AG09309 (cell line): ENCODE results near the gene VWC2.
"Not testable (repeated sequence)": the region's sequence is repeated elsewhere in the genome, so short reads cannot be mapped to it uniquely, and the experiment has no call there.

Source experiments
- DNase-seq: peaks from one replicate; pipeline ENCODE4 v3.0.0-alpha.2; 2010; ENCODE audit warnings: low read depth
- H3K4me3 ChIP-seq: 2 replicates; pipeline ENCODE4 v1.5.1; 2011; ENCODE audit warnings: mild to moderate bottlenecking, low read depth, low read length, moderate library complexity; ENCODE audit not compliant: control insufficient read depth
- TF ChIP-seq, protein P1 (sequence below): IDR thresholded peaks from 2 replicates; pipeline ENCODE4 v1.5.1; 2011; ENCODE audit warnings: mild to moderate bottlenecking, low read depth, low read length, inconsistent platforms; ENCODE audit not compliant: insufficient read depth, control insufficient read depth; ENCODE audit errors: missing control alignments

The VWC2 gene

DNA sequence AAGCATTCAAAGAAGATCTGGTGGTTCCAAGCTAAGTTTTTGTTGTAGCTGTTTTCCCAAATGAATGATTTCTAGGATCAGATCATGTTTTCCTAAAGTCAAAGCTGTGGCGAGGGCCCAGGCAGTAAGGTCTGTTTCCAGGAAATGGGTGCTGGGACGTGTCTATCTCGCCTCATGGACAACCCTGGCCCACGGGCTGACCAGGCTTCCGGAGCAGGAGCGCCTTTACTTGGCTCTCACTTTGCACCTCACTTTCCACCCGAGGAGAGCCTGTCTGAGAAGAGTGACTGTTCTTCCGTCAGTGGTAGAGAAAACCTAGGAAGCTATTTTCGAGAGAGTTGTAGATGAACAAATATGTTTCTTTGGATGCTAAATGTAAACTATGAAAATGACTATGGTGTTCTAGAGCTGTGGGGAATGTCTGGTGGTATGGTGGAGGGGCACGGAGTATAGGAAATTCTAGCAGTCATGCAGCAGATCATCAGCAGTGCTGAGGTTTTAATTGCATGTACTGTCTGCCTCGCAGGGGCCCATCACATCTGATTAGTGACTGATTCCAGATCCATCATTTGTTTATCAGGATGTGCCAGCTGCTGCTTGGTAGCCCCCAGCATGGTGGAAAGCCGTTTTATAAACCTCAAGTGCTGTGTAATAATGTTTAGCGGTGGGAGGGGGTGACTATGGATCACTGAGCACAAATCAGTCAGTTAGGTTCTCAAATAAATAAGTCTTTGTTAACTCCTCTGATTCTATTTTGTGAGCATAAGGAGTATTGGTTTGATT lies 66.6 kb downstream of the VWC2 start:
- TF ChIP-seq, protein P1, sequence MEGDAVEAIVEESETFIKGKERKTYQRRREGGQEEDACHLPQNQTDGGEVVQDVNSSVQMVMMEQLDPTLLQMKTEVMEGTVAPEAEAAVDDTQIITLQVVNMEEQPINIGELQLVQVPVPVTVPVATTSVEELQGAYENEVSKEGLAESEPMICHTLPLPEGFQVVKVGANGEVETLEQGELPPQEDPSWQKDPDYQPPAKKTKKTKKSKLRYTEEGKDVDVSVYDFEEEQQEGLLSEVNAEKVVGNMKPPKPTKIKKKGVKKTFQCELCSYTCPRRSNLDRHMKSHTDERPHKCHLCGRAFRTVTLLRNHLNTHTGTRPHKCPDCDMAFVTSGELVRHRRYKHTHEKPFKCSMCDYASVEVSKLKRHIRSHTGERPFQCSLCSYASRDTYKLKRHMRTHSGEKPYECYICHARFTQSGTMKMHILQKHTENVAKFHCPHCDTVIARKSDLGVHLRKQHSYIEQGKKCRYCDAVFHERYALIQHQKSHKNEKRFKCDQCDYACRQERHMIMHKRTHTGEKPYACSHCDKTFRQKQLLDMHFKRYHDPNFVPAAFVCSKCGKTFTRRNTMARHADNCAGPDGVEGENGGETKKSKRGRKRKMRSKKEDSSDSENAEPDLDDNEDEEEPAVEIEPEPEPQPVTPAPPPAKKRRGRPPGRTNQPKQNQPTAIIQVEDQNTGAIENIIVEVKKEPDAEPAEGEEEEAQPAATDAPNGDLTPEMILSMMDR = no peak
- no peak overlapping the region for H3K4me3 ChIP-seq
- DNase-seq = no peak

DNA sequence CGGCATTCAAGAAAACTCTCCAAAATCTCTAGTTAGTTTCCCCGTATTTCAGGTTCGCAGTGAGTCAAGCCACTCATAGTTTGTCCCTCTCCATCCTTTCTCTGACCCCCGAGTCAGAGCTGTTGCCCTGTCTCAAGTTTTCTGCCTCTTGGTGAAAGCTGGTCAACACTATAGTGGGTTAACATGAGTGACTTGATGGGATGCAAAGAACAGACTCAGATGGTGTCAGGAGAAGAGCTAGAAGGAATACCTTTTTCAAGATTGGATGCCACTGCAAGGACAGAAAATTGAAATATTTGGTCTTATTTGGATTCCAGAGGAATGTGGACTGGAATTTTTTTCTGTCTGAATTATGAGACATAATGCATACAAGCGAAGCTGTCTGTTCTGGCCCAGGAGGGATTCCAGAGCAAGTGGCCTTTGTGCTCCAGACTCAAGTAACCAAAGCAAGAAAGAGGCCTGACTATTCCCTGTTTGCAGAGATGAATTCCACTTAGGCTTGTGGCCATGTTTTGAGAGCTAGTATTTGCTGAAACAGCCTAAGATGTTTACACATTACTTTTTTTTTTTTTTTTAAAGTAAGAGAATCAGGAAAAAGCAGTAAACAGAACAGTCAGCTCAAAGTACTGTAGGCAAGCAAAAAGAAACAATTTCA lies 67.4 kb downstream of the VWC2 start:
- TF ChIP-seq, protein P1 = no peak
- no peak overlapping the region for H3K4me3 ChIP-seq
- no peak for DNase-seq

DNA sequence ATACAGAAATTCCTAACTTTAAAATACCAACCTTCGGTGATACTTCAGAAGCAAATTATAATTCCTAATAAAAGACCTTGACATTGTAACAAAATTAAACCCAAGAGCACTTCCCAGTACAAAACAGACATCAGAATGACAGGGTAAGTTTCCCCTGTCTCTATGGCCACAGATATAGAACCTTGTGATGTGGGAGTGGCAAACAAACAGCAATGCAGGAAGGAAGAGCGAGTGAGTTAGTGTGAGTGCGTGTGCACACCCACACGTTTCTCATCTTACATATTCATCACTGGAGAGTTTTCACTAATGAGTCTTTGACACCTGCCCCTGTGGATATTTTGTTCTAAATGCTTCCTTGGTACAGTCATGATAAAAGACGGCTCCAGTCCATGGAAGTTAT lies 72.2 kb downstream of the VWC2 start:
- TF ChIP-seq, protein P1 = no peak
- no peak for DNase-seq
- H3K4me3 ChIP-seq = no peak overlapping the region

DNA sequence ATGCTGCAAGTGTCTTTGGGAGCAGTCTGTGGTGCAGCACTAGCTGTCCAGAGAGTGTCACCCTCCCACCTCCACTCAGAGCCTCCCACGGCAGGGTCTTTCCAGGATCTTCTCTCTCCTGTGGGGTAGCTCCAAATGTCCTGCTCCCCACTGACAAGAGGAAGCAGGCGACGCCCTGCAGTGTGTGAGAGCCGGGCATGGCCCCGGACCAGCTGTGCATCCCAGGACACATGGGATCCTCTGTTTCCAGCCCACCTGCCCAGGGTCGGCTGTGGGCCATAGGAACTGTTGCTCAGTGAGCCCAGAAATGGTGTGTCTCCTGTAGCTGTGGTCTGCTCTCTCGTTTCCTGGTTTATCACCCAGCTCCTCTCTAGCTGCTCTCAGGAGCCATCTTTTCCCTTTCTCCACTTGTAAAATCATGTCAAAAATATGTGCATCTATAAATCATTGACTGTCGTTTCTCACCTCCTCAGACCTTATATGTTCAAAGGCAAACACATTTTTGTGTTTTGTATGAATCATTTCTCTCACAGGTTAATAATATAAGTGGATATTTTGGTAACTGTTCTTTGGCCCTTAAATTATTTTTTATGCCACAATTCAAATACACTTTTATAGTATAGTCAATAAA lies 74.9 kb downstream of the VWC2 start:
- no peak for DNase-seq
- TF ChIP-seq, protein P1 = no peak
- H3K4me3 ChIP-seq = no peak overlapping the region

DNA sequence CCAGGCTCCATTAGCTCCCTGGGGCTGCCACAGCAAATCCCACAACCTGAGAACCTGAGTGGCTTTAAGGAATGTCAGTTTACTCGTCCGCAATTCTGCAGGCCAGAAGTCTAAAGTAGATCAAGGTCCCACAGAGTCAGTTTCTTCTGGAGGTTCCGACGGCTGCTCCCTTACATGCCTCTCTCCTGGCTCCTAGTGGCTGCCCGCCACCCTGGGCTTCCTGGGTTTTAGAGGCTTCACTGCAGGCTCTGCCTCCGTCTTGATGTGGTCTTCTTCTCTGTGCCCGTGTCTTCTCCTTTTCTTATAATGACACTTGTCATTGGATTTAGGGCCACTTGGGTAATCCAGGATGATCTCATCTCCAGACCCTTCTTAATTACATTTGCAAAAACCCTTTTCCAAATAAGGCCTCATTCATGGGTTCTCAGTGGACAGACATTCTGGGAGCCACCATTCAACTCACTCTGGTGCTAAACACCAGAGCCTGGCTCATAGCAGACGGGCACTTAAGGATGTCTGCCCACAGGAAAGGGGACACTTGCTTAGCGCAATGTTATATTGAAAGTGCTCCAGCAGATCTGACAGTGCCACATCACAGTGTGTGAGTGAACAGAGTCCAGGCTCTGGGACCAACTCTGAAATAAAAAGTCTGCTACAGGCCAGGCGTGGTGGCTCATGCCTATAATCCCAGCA lies 77.6 kb downstream of the VWC2 start:
- DNase-seq = no peak
- TF ChIP-seq, protein P1 = peak; percentile 3
- no peak overlapping the region for H3K4me3 ChIP-seq

DNA sequence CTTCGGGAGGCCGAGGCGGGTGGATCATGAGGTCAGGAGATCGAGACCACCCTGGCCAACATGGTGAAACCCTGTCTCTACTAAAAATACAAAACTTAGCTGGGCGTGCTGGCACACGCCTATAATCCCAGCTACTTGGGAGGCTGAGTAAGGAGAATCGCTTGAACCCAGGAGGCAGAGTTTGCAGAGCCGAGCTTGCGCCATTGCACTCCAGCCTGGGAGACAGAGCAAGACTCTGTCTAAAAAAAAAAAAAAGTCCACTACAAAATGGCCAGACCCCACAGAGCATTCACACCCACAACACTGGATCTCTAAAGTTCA lies 78.1 kb downstream of the VWC2 start:
- DNase-seq, H3K4me3 ChIP-seq: not testable (repeated sequence)
